ENCODE results near the gene KIF3A. TPM values are rescaled to one million over a fixed set of nuclear protein-coding genes. Genes with fewer than 3 reads are reported as not detected.
A peak's percentile ranks its signal among the peaks of the same experiment; 100 is the strongest.

Gene KIF3A
- total RNA-seq, 1 experiment from 2014 or later: 18.9 TPM

DNA sequence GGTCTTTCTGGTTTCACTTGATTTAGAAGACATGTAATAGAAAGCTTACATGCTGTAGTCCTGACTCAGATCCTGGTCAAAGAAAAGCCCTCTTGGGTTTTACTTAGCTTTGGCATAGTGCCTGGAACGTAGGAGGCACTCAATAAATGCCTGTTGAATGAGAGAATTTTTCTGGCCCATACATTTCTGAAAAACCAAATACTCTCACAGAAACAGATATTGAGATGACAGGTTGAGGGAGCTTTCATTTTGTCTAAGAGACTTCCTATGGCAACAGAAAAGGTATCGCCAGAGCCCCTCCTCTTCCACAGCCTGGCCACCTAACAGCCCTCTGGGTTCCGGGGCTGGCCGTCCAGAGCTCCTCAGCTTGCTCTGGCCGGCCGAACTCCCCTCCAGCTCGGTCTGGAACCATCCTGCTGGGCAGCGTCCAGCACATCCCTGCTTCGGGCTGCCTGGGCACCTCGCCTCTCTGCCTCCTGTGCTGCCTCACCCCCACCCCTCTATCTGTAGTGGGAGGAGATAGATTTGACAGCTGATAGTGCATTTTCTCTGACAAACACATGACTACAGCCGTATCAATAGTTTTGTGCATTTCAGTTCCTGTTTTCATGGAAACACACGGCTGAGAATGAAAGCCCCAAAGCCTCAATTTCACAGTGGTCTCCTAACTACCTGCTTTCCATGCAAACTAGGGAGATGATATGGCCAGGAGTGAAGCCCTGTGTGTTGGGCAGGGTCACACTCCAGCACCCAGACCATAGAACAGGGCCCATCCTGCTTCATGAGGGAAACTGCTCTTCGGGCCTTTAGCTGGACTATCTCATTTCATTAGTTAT, 62.5 kb downstream of the KIF3A start:
- peak; percentile 52 for DNase-seq
- TF ChIP-seq, protein P1, sequence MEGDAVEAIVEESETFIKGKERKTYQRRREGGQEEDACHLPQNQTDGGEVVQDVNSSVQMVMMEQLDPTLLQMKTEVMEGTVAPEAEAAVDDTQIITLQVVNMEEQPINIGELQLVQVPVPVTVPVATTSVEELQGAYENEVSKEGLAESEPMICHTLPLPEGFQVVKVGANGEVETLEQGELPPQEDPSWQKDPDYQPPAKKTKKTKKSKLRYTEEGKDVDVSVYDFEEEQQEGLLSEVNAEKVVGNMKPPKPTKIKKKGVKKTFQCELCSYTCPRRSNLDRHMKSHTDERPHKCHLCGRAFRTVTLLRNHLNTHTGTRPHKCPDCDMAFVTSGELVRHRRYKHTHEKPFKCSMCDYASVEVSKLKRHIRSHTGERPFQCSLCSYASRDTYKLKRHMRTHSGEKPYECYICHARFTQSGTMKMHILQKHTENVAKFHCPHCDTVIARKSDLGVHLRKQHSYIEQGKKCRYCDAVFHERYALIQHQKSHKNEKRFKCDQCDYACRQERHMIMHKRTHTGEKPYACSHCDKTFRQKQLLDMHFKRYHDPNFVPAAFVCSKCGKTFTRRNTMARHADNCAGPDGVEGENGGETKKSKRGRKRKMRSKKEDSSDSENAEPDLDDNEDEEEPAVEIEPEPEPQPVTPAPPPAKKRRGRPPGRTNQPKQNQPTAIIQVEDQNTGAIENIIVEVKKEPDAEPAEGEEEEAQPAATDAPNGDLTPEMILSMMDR (IDR thresholded peaks at IDR 0.05; ENCODE audit: unreplicated experiment): no peak
- CTCF ChIA-PET: interaction anchor here (0.6 to 1.1 kb wide), 4 partner anchors 11 to 149 kb away, joined by 3 to 7 read pairs (median 3); no protein-coding TSS in a partner anchor
- BruUV-seq (replicated peaks): no TSS peak
- H3K36me3 Mint-ChIP-seq (ENCODE audit: insufficient read depth, unreplicated experiment): no peaks in the 10 kb centered on the region
- H3K27ac Mint-ChIP-seq (ENCODE audit: unreplicated experiment): peak overlapping the region; percentile 86
- H3K27me3 Mint-ChIP-seq (ENCODE audit: unreplicated experiment): no peaks in the 10 kb centered on the region
- H3K4me1 Mint-ChIP-seq (ENCODE audit: low read depth, unreplicated experiment): peaks cover 45% of the 10 kb centered on the region
- intact Hi-C loops (cut with micrococcal nuclease; ENCODE audit: unreplicated experiment): no loop called here
- peak overlapping the region; percentile 71 for H3K4me3 Mint-ChIP-seq (ENCODE audit: low read depth, unreplicated experiment)
- H3K9me3 Mint-ChIP-seq (ENCODE audit: low read depth, unreplicated experiment): no peaks in the 10 kb centered on the region

- H3K4me1 Mint-ChIP-seq (ENCODE audit: low read depth, unreplicated experiment): peaks cover 45% of the 10 kb centered on the region
- H3K27me3 Mint-ChIP-seq (ENCODE audit: unreplicated experiment): no peaks in the 10 kb centered on the region
- intact Hi-C loops (cut with micrococcal nuclease; ENCODE audit: unreplicated experiment): no loop called here
- H3K27ac Mint-ChIP-seq (ENCODE audit: unreplicated experiment): peak within 1 kb of the TSS; percentile 86
- TF ChIP-seq, protein P1 (IDR thresholded peaks at IDR 0.05; ENCODE audit: unreplicated experiment): no peak
- CTCF ChIA-PET: interaction anchor here (0.7 to 1.1 kb wide), 3 partner anchors 10 to 43 kb away, joined by 3 read pairs; no protein-coding TSS in a partner anchor
- H3K4me3 Mint-ChIP-seq (ENCODE audit: low read depth, unreplicated experiment): peak within 1 kb of the TSS; percentile 71
- BruUV-seq (replicated peaks): no TSS peak
- no peak for DNase-seq
- no peaks in the 10 kb centered on the region for H3K9me3 Mint-ChIP-seq (ENCODE audit: low read depth, unreplicated experiment)
- H3K36me3 Mint-ChIP-seq (ENCODE audit: insufficient read depth, unreplicated experiment): no peaks in the 10 kb centered on the region
Observed at GRCh38 chr5:132673939-132674630, 63.3 kb downstream of the KIF3A start, which contains the start of gene IL4. Gene IL4, plus strand, starts transcription at chr5:132673989. Its CDS starts 62 bp downstream, at chr5:132674051.

- intact Hi-C loops (cut with micrococcal nuclease; ENCODE audit: unreplicated experiment): no loop called here
Observed at GRCh38 chr5:132673488-132673887, 63.9 kb downstream of the KIF3A start.

DNA sequence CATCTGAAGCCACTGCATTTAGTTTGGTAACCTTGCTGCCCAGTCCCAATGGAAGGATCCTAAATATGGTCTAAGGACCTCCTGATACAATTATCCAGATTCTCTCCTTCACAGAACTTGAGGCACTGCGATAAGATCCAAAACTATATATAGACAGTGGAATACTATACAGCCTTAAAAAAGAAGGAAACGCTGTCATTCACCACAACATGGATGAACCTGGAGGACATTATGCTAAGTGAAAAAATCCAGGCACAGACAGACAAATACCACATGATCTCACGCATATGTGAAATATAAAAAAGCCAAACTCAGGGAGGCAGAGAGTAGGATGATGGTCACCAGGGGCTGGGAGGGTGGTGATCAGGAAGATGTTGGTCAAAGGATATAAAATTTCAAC, 66.3 kb downstream of the KIF3A start:
- no peaks in the 10 kb centered on the region for H3K27me3 Mint-ChIP-seq (ENCODE audit: unreplicated experiment)
- BruUV-seq (replicated peaks): no TSS peak

More at GRCh38 chr5:132673488-132673887, 63.9 kb downstream of the KIF3A start:
- no peak for DNase-seq
- Mint-ChIP-seq H3K4me3 (ENCODE audit: low read depth, unreplicated experiment) (no peak overlapping the region), H3K9me3 (ENCODE audit: low read depth, unreplicated experiment) (no peaks in the 10 kb centered on the region), H3K4me1 (ENCODE audit: low read depth, unreplicated experiment) (peaks cover 45% of the 10 kb centered on the region), H3K36me3 (ENCODE audit: insufficient read depth, unreplicated experiment) (no peaks in the 10 kb centered on the region), H3K27me3 (ENCODE audit: unreplicated experiment) (no peaks in the 10 kb centered on the region), H3K27ac (ENCODE audit: unreplicated experiment) (no peak overlapping the region)
- CTCF ChIA-PET: no interaction called here
- TF ChIP-seq, protein P1 (IDR thresholded peaks at IDR 0.05; ENCODE audit: unreplicated experiment): no peak
- no TSS peak for BruUV-seq (replicated peaks)

More for the DNA sequence above, 66.3 kb downstream of the KIF3A start:
- H3K4me1 Mint-ChIP-seq (ENCODE audit: low read depth, unreplicated experiment): peaks cover 26% of the 10 kb centered on the region
- TF ChIP-seq, protein P1 (IDR thresholded peaks at IDR 0.05; ENCODE audit: unreplicated experiment): no peak
- intact Hi-C loops (cut with micrococcal nuclease; ENCODE audit: unreplicated experiment): no loop called here
- CTCF ChIA-PET: no interaction called here
- no peaks in the 10 kb centered on the region for H3K36me3 Mint-ChIP-seq (ENCODE audit: insufficient read depth, unreplicated experiment)
- H3K27ac Mint-ChIP-seq (ENCODE audit: unreplicated experiment): no peak overlapping the region
- no peaks in the 10 kb centered on the region for H3K9me3 Mint-ChIP-seq (ENCODE audit: low read depth, unreplicated experiment)
- no peak for DNase-seq
- no peak overlapping the region for H3K4me3 Mint-ChIP-seq (ENCODE audit: low read depth, unreplicated experiment)
